GM18909 (cell line): ENCODE measurements around the gene THUMPD3.

ENCODE experiments used
- ATAC-seq: cut with Tn5 transposase; IDR thresholded peaks from one replicate; pipeline ENCODE4 v1.9.1; 2021; ENCODE audit warnings: mild to moderate bottlenecking; ENCODE audit not compliant: unreplicated experiment, poor library complexity

The THUMPD3 gene

DNA sequence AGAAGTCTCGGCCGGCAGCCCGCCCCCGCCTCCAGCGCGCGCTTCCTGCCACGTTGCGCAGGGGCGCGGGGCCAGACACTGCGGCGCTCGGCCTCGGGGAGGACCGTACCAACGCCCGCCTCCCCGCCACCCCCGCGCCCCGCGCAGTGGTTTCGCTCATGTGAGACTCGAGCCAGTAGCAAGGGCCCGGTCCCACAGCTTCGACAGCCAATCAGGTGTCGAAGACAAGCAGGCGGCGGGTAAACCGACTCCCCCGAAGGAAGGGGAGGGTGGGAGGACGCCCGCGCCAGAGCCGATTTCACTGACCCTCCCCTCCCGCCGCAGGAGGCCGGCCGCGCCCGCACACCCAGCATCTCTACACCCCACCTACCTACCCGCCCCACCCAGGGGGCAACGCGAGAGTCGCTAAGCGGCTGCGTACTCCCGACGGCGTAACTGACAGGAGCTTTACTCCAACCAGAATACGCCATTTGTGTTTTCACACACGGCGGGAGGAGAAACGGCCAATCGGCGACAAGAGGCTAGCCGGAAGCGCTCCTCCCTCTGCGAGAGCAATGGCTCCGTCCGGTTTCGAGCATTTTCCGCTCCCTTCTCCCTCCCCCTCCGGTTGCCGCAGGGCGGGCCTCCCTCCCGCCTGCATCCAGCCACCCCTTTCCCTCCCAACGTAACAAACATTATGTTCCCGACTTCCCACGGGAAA is 33.9 kb downstream of the THUMPD3 start:
- peak; percentile 77 for ATAC-seq

DNA sequence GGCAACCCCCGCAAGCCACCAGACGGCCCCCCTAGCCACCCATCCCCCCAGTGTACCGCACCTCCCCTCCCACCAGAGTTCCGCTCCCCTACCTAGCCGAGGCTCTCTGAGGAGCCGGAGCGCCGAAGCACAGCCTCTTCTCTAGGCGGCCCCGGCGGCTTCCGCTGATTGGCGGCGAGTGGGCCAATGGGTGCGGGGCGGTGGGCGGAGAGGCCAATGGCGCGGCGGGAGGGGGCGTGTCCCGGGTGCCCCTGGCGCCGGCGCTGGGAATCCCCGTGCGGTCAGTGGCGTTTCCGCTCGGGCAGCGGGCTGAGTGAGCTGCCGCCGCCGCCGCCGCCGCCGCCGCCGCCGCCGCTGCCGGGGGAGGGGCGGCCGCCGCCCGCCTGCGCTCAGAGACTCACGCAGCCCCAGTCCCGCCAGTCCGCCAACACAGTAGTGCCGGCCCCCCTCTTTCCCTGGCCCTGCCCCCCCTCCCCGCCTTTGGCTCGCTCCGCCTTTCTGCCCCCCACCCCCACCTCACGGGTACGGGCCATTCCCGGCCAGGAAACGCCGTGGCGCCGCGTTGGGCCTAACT is 34.6 kb downstream of the THUMPD3 start, which contains the start of gene SETD5:
SETD5 (plus strand) TSS at position 284 of the 574 bp plus-strand sequence. CDS start 31,324 bp downstream, outside the sequence.
- ATAC-seq, result peak; percentile 58

DNA sequence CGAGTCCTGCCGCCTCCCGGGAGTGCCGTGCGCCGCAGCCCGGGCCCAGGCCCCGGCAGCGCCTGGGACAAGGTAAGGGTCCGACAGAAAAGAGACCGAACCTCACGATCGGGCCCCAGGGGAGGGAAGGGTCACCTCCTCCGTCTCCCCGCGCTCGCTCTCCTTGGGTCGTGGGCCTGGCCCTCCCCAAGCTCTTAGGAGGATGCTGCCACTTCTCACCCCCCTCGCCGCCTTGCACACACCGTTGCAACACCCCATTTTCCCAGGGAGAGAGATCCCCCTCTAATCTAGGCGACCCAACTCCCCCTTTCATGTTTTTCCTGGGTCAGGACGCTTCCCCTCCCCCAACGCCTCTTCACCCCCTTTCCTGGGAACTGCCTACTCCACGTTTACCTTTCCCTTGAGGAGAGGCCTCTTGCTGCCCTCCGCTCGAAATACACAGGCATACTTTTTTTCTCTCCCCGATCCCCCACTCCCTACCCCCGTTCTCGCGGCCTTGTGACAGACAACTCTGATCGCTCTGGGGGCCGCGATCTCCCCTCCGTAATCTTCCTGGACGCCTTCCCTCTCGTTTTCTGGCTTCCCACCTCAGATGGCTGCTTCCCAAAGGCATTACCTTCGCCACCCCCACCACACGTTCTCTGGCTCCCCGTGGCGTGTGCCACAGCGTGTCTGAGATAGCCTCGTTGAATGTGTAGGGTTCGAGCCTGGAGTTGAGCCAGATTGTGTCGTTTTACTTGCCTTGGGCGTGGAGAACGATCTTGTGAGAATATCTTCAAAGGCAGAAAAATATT is 35.2 kb downstream of the THUMPD3 start:
- no peak for ATAC-seq

DNA sequence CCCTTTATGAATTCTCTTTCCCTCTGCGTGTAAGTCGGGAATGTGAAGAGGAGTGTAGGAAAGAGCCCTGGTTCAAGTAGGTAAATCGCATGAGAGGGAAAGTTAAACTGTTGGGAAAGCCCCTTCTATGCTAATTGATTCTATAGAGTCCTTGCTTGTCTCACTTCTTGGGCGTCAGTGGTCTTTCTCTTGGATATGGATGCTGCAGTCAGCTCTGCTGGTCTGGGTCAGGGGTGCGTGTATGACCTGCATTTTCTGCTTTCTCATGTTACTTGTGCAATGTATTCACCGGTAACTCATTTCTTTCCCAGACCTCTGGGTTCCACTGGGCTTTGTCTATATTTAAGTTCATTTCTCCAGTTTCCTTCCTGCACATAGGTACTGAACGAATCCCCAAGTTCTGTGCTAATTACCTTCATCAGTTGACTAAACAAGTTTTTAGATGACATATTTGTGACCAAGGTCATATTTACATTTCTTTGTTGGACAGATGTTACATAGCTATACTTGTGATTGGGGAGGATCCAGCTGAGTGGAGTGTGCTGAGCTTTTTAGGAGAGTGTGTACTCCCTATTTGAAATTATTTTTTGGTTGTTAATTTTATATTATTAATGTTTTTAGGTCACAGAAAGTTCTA is 36.0 kb downstream of the THUMPD3 start:
- no peak for ATAC-seq

DNA sequence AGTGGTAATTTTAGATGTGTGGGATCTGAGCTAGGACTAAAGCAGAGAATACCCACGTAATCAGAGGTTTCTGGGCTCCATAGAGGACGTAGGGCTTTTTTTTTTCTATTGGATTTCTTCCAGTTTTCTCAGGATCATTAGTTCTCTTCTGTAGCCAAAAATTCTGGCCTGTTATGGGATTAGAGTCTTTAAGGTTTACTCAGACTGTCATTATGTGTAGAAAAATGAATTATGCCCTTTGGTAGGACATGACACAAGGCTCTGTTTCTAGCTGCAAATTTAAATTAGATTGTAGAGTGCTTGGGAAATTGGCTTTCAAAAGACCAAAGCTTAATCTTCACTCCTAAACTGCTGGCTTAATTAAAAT is 36.5 kb downstream of the THUMPD3 start:
- ATAC-seq, result no peak

DNA sequence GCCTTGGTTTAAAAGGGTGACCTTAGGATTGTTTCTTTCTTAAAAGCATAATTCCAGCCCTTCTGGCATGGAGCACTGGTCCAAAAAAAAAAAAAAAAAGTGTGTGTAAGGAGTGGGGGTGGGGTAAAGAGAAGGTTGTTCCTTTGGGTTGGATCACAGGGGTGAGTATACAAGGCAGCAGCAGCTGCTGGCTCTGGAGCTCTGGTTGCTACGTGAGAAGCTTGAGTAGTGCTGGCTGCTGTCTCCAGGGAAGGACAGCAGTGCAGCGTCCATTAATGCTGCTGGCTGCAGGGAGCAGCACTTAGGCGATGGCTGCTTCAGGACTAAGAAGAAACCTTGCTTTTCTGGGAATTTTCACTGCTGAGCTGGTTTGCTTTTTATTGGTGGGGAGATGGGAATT is 36.9 kb downstream of the THUMPD3 start:
- ATAC-seq, result no peak

DNA sequence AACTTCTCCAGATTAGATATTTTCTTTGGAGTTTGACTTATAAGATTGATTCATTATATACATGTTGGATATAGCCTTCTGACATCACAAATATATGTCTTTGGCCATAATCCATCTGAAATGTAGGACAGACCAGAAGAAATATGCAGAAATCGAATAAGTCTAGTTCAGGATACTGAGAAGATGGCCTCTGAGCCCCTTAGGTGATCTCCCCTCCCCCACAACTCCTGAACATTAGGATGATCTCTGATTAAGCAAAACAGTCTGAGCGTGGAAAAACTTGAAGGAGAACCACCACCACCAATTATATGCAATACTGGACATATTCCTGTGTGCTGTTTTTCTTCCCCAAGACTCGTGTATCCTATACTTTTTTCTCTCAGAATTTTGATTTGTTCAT is 37.8 kb downstream of the THUMPD3 start:
- no peak for ATAC-seq

DNA sequence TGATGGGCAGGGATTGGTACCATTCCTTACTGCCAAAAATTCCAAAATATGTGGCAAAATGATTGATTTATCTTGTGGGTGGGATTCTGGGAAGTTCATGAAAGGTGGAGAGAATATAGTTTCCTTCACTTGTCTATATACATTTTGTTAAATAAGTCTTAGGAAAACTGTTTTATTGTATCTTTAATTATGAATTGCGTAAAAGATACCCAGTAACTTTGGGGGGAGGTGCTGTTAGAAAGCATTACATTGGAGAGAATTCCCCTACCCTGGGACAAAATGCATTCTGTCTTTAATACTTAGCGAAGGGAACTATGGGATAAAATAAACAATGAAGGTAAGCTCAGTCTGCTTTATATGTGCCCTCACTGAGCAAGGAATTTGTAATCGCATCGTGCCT is 39.1 kb downstream of the THUMPD3 start:
- ATAC-seq, result no peak

DNA sequence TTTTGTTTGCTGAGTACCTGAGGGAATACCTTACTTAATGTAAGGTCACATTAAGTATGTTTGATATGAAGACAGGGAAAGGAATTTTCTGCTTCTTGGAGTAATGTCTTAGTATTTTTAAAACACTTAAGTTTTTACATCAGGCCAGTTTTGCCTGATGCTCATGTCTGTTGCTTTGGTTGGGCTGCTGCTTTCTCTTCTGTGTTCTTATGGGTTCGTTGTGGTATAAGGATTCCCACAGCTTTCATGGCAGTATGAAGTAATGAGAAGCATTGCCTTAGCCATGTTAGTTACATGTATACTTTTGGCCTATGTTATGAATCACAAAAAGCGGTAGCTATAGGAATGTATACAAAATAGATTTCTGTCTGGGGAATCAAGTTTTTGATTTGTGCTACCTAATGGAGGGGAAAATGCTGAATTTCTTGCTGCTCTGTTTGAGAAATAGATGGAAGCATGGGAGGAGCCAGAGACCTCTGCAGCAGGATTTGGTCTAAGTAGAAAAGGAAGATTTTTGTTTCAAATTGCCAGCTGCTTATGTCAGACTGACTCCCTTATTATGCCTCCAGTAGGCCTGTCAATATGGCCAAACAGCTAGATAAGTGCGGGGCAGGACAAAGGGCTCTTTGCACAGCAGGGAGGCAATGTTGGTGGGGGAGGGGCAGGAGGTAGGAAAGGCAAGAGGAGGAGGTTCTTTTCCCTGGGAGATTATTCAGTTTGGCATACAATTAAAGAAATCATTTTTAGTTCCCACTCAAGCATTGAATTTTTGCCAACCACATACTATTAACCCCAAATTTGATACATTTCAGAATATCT is 39.8 kb downstream of the THUMPD3 start:
- ATAC-seq, result no peak

DNA sequence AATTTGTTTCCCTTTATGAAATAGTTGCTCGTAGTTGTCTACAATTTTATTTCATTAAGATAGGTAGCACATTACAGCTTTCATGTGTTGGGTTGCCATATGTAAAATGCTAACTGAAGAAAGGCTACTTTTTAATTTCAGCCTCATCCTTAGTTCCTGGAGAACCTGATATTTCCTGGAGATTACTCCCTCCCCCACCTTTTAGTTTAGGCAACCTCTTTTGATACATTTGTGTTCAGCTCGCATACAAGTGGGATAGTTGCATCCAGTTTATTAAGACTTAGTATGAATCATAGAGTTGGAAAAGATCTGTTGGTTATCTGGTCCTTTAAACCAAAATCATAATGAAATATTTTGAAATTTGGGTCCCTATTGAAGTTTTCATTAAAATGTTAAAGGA is 40.6 kb downstream of the THUMPD3 start:
- no peak for ATAC-seq

DNA sequence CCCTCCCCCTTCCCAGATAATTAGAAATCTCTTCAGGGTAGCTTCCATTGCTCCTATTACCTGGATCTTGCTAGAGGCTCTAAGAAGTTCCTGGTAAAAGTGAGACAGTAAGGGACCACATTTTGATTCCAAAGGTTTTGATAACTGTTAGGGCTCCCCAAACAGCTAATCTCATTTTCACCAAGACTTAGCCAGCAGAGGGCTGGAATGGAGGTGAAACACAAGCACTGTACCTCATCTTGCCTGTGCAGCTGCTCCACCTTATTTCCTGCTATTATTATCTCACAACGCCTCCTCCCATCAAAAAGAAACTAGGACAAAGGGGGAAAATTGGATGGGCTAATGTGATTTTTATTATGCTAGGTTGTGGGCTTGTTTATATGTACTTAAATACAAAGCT is 41.8 kb downstream of the THUMPD3 start:
- no peak for ATAC-seq

DNA sequence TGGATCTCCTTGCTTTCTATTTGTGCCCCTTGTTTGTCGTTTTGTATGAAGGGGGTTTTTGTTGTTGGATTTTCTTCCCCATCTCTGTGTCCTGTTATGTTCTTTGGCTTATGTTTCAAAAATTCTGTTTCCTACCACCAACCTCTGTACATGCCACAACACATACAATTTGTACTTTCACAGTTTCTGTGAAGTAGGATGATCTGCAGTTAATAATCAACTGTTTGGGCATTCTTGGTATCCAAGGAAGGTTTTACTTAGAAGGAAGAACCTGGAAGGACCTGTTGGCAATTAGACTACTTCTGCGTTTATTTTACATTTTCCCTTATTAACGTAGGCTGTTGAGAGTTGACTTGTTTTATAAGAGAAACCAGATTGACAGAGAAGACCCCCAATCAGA is 42.9 kb downstream of the THUMPD3 start:
- no peak for ATAC-seq

DNA sequence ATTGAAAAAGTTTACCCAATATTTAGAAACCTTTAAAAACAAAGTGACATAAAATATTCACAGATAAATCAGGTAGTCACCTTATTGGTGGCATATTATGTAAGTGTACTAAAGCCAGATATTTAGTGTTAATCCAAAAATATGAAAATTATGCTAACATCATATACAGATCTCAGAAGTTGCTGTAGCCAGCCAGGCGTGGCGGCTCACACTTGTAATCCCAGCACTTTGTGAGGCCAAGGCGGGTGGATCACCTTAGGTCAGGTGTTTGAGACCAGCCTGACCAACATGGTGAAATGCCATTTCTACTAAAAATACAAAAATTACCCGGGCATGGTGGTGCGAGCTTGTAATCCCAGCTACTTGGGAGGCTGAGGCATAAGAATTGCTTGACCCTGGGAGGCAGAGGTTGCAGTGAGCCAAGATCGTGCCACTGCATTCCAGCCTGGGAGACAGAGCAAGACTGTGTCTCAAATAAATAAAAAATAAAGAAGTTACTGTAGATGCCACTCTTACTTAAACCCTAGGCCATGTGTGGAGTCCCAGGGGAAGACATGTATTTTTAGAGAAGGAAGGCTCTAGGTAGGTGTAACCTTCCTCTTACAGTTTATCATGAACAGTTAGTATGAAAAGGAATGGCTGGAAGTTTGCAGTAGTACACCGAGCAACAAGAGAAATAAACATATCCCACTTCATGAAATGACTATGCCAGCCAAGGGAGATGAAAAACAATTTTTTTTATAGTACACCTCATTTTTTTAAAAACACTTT is 44.2 kb downstream of the THUMPD3 start:
- no peak for ATAC-seq

DNA sequence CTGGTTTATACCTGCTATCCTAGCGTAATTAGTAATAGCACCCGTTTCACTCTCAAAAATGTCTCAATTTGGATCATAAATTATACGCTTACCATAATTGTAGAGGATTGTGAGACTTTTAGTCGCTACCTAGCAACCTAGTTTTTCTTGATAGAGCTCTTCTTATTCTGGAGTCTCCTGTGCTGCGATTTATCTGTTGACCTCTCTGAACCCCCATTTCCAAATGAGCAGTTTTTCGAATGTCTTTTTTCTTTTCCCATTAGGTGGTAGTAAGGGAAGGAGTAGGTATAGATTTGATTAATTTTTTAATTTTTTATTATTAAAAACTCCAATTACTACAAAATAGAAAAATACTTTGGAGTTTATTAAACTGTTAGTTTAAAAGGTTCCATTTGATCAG is 45.2 kb downstream of the THUMPD3 start:
- no peak for ATAC-seq

DNA sequence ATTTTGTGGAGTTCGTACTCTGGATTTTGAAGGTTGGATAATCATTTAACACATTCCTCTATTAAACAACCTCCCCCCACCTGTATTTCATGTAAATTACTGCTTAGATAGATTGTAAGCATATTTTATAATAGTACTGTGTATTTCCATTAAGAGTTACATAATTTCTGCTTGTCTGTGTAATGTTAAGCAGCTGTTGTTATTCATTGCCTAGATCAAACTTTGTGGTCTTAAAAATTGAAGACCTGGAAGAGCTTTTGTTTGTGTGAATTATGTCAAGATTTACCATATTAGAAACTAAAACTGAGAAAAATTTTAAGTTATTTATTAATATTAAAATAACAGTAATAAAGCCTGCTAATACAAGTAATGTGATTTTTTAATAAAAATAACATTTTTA is 45.7 kb downstream of the THUMPD3 start:
- no peak for ATAC-seq

DNA sequence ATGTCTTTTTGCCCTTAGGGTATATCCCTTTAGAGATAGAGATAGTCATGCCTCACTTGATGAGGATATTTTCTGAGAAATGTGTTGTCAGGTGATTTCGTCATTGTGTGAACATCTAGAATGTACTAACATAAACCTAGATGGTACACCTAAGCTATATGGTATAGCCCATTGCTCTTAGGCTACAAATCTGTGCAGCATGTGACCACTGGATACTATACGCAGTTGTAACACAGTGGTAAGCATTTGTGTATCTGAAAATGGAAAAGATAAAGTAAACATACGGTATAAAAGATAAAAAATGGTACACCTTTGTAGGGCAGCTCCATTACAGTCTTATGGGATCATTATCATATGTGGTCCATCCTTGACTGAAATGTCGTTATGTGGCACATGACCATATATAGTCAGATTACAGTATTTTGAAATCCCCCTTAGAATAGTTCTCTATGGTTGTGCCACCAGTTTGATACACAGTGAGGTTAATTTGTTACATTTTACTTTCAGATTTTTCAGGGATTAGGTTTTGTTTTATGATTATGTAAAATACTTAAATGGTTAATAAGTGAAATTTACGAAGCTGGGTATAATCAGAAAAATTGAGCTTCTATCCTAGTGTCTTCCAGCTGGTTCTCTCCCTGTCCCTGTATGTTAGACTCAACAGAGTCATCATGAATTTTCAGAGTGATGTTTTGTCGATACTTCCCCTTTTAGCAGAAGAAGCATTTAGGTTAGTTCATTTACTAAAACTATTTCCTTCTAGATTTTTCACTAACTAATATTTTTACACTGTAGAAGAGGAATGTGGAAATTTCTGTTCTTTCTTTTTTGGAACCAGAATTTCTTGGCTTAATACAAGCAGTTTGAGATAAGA is 47.4 kb downstream of the THUMPD3 start:
- ATAC-seq, result no peak

DNA sequence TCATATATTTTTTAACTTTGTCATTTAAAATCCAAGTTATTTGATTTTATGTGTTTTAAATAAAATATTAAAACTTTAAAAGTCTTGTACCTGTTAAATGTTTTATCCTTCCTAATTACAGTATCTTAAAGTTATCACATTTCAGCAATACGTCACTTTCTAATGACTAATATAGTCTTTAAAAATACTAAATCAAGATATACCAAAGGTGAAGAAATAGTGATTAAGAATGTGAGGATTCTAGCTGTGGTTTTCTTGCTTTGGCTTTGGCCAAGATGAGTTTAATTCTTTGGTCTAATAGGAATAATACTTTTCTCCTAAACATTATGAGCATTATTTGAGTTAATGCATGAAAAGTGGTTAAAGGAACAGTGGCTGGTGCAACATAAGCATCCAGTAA is 48.4 kb downstream of the THUMPD3 start:
- no peak for ATAC-seq

DNA sequence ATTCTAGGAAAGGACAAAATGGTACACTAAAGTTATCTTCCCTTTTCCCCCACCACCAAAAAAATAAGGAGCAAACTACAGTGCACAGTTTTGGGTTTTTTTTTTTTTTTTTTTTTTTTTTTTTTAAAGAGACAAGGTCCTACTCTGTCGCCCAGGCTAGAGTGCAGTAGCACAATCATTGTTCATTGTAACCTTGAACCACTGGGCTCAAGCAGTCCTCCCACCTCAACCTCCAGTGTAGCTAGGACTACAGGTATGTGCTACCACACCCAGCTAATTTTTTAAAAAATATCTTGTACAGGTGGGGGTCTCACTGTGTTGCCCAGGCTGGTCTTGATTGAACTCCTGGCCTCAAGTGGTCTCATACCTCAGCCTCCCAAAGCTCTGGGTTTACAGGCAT is 49.4 kb downstream of the THUMPD3 start:
- no peak for ATAC-seq

DNA sequence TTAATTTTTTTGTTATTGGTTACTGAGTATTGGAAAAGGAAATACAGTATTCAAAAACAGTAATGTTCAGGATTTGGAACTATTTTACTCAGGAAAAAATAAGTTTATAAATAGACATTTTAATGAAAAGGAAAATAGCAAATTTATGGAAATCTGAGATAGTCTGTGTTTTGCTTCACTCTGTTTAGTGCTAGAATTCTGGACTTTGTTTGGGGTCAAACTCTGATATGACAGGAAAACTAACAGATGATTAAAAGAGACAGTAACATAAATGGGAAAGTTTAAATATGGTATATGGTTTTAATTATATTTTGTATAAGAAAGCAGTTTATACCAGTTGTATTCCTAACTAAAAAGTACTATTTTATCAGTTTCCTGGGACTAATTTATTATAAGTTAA is 52.0 kb downstream of the THUMPD3 start:
- ATAC-seq, result no peak
